Measurements from ENCODE around the gene PACRG. TPM values are rescaled to one million over a fixed set of nuclear protein-coding genes. Genes with fewer than 3 reads are reported as not detected.

PACRG gene
- total and polyA plus RNA-seq, 2 of the 8 experiments (the other 6 are each of a cell fraction or from before 2014, with no cell fraction given) = 0.44 to 0.54 TPM

- TF ChIP-seq CTCF (IDR thresholded peaks at IDR 0.05; ENCODE audit: control extremely low read depth in 1 of 3, insufficient read depth in 1 of 3, low read depth in 1 of 3, low read length in 3 of 3) (no peak), CEBPB (IDR thresholded peaks at IDR 0.05; ENCODE audit: low read depth, low read length) (no peak), TEAD4 (IDR thresholded peaks at IDR 0.05; ENCODE audit: low read depth, low read length) (no peak), SP1 (IDR thresholded peaks at IDR 0.05; ENCODE audit: low read depth, low read length) (no peak), POLR2AphosphoS5 (IDR thresholded peaks at IDR 0.05; ENCODE audit: low read depth, low read length) (no peak), JUND (IDR thresholded peaks at IDR 0.05; ENCODE audit: low read length) (no peak), SP2 (IDR thresholded peaks at IDR 0.05; ENCODE audit: low read length) (no peak)
Measured at GRCh38 chr6:162941128-162941527, 213.4 kb downstream of the PACRG start (continued).
